Thyroid gland (tissue), 4 donors: Measurements from ENCODE around the gene GFRA1.

ENCODE experiments used
- CTCF ChIP-seq, 6 experiments: fragments of 200-600 bp in 3 of 6; fragments of 450-650 bp in 3 of 6; sonication (generic) in 3 of 6; IDR thresholded peaks; one replicate each; pipeline ENCODE4 v1.5.1; 2016 to 2019; ENCODE audit warnings: antibody characterized with exemption in 6 of 6, mild to moderate bottlenecking in 2 of 6, inconsistent platforms in 1 of 6, moderate library complexity in 1 of 6
- POLR2A ChIP-seq, 2 donors: fragments of 450-650 bp; IDR thresholded peaks; one replicate each; pipeline ENCODE4 v1.6.1; 2017; ENCODE audit warnings: antibody characterized with exemption in 2 of 2, mild to moderate bottlenecking in 2 of 2, moderate library complexity in 1 of 2

- TF ChIP-seq CTCF (IDR thresholded peaks at IDR 0.05) = no peak
- no peak for TF ChIP-seq POLR2A (IDR thresholded peaks at IDR 0.05)
Observed at GRCh38 chr10:116162851-116163250, 110.2 kb downstream of the GFRA1 start.
